22Rv1 (cell line): Measurements from ENCODE around the gene ATG13.

ENCODE experiments used
- CTCF ChIP-seq: fragments of 450-650 bp; IDR thresholded peaks from 2 replicates; pipeline ENCODE4 v1.5.1; 2017; ENCODE audit warnings: mild to moderate bottlenecking
- ZFX ChIP-seq: fragments of 450-650 bp; IDR thresholded peaks from 2 replicates; pipeline ENCODE4 v1.6.1; 2017; ENCODE audit warnings: antibody characterized with exemption, borderline replicate concordance

GRCh38 chr11:46630237-46630636 is 12.9 kb downstream of the ATG13 start:
- no peak for TF ChIP-seq CTCF
- TF ChIP-seq ZFX, result no peak
